Measurements from ENCODE around the gene CA6. TPM values are rescaled to one million over a fixed set of nuclear protein-coding genes. Genes with fewer than 3 reads are reported as not detected.

The CA6 gene
- total RNA-seq, 1 experiment from 2014 or later: not detected

DNA sequence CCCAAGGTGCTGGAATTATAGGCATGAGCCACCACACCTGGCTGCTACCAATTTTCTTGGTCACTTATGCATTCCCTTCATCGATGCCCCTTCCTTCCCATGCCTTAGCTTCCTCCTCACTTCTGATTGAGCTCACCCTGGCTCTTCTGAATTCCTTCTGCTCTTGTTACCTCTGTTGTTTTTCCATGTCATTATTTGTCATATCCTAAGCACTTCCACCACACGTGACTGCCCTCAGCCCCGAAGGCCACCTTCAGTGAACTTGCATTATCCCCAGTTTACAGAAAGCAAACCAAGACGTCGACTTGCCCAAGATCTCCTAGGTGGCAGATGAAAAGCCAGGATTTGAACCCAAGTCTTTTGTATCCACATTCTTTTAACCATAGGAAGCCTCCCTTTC, 30.7 kb downstream of the CA6 start:
- no peaks in the 10 kb centered on the region for H4K20me1 ChIP-seq (ENCODE audit: control insufficient read depth, insufficient read depth, insufficient read length)
- H2BK5ac ChIP-seq (ENCODE audit: insufficient read length, low read length): no peak overlapping the region
- H3K56ac ChIP-seq (ENCODE audit: insufficient read length, low read depth, low read length): no peak overlapping the region
- H3K79me2 ChIP-seq (ENCODE audit: insufficient read depth, low read length): no peaks in the 10 kb centered on the region
- Mint-ChIP-seq H3K27me3 (ENCODE audit: low read depth) (peaks cover 6% of the 10 kb centered on the region; the same call in 1 of the 2 replicates), H3K4me1 (peaks cover 2 to 10% of the 10 kb centered on the region in 2 experiments), H3K9me3 (peaks cover 0 to 6% of the 10 kb centered on the region in 2 experiments; a peak in 2 of 5 replicates), H3K36me3 (ENCODE audit: insufficient read depth in 1 of 3, low read depth in 3 of 3) (no peaks in the 10 kb centered on the region), H3K27ac (no peak overlapping the region; a peak in 1 of 7 replicates), H3K4me3 (no peak overlapping the region)
- no CpG with 5 or more reads among the region's 5 CpGs for WGBS (ENCODE audit: extremely low coverage, insufficient read length, low lambda C conversion rate)
- no peak overlapping the region for H3K27ac ChIP-seq (ENCODE audit: insufficient read length, low read depth, low read length)
- no peak overlapping the region for H3K4me2 ChIP-seq (ENCODE audit: insufficient read depth, insufficient read length, low read length)
- no peaks in the 10 kb centered on the region for H3K4me1 ChIP-seq (ENCODE audit: insufficient read depth, low read length)
- H2AFZ ChIP-seq (ENCODE audit: low read length): no peak overlapping the region
- no peak overlapping the region for H3K14ac ChIP-seq (ENCODE audit: insufficient read depth, low read length)
- H2BK20ac ChIP-seq (ENCODE audit: low read depth, low read length, poor library complexity, severe bottlenecking): no peak overlapping the region
- H2AK5ac ChIP-seq (ENCODE audit: insufficient read length, low read length): no peak overlapping the region
- H3K4ac ChIP-seq (ENCODE audit: low read depth, low read length): no peak overlapping the region
- TF ChIP-seq, protein P1, sequence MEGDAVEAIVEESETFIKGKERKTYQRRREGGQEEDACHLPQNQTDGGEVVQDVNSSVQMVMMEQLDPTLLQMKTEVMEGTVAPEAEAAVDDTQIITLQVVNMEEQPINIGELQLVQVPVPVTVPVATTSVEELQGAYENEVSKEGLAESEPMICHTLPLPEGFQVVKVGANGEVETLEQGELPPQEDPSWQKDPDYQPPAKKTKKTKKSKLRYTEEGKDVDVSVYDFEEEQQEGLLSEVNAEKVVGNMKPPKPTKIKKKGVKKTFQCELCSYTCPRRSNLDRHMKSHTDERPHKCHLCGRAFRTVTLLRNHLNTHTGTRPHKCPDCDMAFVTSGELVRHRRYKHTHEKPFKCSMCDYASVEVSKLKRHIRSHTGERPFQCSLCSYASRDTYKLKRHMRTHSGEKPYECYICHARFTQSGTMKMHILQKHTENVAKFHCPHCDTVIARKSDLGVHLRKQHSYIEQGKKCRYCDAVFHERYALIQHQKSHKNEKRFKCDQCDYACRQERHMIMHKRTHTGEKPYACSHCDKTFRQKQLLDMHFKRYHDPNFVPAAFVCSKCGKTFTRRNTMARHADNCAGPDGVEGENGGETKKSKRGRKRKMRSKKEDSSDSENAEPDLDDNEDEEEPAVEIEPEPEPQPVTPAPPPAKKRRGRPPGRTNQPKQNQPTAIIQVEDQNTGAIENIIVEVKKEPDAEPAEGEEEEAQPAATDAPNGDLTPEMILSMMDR (conservative IDR thresholded peaks at IDR 0.05): no peak
- DNase-seq: no peak
- H3K9me3 ChIP-seq (ENCODE audit: control insufficient read depth, low read depth, low read length): peaks cover 5% of the 10 kb centered on the region
- no peak overlapping the region for H4K8ac ChIP-seq (replicated peaks; ENCODE audit: insufficient read length, low read depth, low read length)
- H2BK15ac ChIP-seq (ENCODE audit: low read depth, low read length): no peak overlapping the region
- H4K91ac ChIP-seq (ENCODE audit: insufficient read length, low read depth, low read length): no peak overlapping the region
- no peak overlapping the region for H3K9ac ChIP-seq (ENCODE audit: extremely low read depth, insufficient read length, low read length)
- no peaks in the 10 kb centered on the region for H3K79me1 ChIP-seq (ENCODE audit: insufficient read depth, low read depth, low read length, poor library complexity, severe bottlenecking)
- no peak overlapping the region for H2BK12ac ChIP-seq (ENCODE audit: insufficient read length, low read depth, low read length)
- H4K5ac ChIP-seq (ENCODE audit: insufficient read length, low read depth, low read length): no peak overlapping the region
- H3K18ac ChIP-seq (ENCODE audit: insufficient read length, low read depth, low read length): no peak overlapping the region
- no peak overlapping the region for H2BK120ac ChIP-seq (ENCODE audit: low read depth, low read length, poor library complexity, severe bottlenecking)
- H3K23me2 ChIP-seq (ENCODE audit: insufficient read length, low read depth, low read length, poor library complexity, severe bottlenecking): no peaks in the 10 kb centered on the region
- H3K23ac ChIP-seq (ENCODE audit: insufficient read length, low read depth, low read length): no peak overlapping the region
- no peaks in the 10 kb centered on the region for H3K27me3 ChIP-seq (ENCODE audit: insufficient read depth, low read length)
- H3T11ph ChIP-seq (ENCODE audit: low read length): no peak overlapping the region

All from H9 (cell line).